GM18870 (cell line): ENCODE data around the gene USP22.
"Not testable (repeated sequence)": the region's sequence is repeated elsewhere in the genome, so short reads cannot be mapped to it uniquely, and the experiment has no call there.

Source experiments
- ATAC-seq: cut with Tn5 transposase; IDR thresholded peaks from one replicate; pipeline ENCODE4 v1.9.1; 2021; ENCODE audit warnings: moderate library complexity; ENCODE audit not compliant: unreplicated experiment

USP22 gene

GRCh38 chr17:21042458-21043295 lies at the start of gene USP22:
TSS of gene USP22 (minus strand) at chr17:21043011. CDS start at chr17:21042835, 176 bp downstream.
- peak; percentile 30 for ATAC-seq

- ATAC-seq, result no peak
Measured at GRCh38 chr17:21090902-21091618, 48.2 kb upstream of the USP22 start.

DNA sequence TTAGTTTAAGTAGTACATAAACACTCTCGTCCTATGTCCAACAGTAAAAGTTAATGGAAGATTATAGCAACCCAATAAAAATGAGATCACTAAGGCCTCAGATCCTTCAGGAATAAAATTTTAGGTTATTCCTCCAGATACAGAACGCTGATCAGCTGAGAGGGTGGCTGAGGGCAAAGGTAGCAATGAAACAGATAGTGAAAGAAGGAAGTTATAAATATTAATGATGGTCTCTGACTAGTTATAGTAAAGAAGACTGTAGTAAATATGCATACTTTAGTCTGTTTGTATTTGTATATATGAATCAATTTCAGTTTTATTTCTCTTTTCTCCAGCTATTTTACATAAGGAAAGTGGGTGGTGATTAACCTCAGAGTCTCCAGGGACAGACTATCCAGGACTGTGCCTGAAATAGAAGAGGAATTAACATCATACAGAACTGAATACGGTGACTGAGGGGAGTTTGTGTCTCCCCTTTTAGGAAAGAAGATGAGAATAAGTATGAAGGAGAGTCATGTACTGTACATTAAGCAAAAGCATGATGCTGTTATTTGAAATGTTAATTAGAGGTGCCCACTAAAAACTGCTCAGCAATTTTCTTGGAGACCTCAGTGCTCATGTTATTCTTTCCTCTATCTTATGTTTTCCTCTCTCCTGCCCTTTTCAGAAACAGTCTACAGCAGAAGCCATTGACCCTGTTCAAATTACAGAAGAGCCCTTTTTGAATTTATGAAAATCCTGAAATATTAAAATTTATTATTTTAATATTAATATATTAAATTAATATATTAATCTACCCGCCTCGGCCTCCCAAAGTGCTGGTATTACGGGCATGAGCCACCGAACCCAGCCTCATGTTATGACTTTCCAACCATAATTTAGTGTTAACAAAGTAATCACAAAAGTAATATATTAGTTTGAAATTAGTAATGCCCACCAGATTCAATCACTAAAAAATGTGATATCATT lies 47.4 kb upstream of the USP22 start:
- ATAC-seq, result peak; percentile 74

GRCh38 chr17:21089145-21089544 lies 46.3 kb upstream of the USP22 start:
- no peak for ATAC-seq

DNA sequence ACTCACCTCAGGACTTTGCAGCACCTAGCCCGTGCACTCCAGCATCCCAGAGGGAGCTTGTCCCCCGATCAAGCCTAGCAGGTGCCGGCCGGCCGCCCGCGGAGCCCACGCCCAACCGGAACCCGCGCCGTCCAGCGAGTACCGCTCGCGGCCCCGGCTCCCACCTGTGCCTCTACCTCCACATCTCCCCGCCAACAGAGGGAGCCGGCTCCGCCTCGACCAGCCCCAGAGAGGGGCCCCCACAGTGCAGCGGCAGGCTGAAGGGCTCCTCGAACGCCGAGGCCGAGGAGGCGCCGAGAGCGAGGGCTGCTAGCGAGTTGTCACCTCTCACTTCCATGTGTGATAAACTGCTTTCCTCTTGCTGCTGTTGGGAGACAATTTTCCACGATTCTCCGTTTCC lies 42.9 kb upstream of the USP22 start:
- no peak for ATAC-seq

GRCh38 chr17:21085280-21085679 lies 42.5 kb upstream of the USP22 start:
- not testable (repeated sequence) for ATAC-seq

DNA sequence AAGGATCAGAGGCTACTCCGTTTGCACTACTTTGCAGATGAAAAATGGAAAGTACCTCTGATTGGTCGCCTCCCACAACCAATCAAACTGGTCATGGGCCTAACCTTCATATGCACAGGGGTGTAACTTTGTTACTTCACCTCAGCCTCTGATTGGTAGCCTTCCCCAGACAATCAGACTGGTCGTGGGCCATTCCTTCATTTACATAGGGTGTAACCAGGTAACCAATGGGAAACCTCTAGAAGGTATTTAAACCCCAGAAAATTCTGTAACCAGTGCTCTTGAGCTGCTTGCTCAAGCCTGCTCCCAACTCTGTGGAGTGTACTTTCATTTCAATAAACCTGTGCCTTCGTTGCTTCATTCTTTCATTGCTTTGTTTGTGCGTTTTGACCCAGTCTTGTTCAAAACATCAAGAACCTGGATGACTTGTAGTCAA lies 39.2 kb upstream of the USP22 start:
- no peak for ATAC-seq

DNA sequence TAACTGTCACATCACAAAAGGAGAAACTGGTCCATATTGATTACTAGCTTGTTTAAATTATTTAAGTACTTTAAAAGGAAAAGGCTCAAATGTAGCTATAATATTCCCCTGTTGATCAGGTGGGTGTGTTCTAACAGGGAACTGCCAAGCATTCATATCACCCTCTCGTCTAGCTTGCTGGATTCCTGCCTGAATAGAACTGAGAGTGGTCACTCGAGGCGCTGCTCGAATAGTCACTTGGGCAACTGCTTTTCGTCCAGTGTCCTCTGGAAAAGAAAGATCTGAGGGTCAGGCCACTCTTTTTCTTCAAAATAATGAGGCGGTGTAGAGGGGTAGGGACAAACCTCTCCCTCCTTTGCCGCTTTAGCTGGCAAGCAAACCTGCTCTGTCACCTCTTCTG lies 36.4 kb upstream of the USP22 start:
- ATAC-seq, result no peak

- ATAC-seq, result no peak
Measured at GRCh38 chr17:21078016-21078780, 35.4 kb upstream of the USP22 start.

- ATAC-seq, result no peak
Measured at GRCh38 chr17:21077281-21077680, 34.5 kb upstream of the USP22 start.

GRCh38 chr17:21076242-21076641 lies 33.4 kb upstream of the USP22 start:
- ATAC-seq, result no peak

DNA sequence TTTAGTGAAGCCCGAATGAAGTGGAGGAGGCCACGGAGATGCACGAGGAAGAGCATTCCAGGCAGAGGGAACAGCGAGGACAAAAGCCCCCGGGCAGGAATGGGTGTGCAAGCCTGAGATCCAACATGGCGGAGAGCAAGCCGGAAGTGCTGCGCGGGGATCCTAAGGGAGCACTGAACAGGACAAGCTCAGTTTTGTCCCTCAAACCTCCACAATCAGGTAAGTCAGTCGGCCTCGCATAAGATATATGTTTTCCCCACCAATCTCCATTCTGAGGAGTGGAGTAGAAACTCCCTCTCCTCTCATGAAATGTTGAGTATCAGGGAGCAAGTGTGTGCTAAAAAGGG lies 32.9 kb upstream of the USP22 start:
- no peak for ATAC-seq

GRCh38 chr17:21072745-21073197 lies 30.0 kb upstream of the USP22 start:
- ATAC-seq, result no peak

GRCh38 chr17:21066394-21066793 lies 23.6 kb upstream of the USP22 start:
- ATAC-seq, result no peak

- ATAC-seq, result no peak
Measured at GRCh38 chr17:21061971-21062526, 19.2 kb upstream of the USP22 start.

GRCh38 chr17:21061158-21061835 lies 18.5 kb upstream of the USP22 start:
- no peak for ATAC-seq

- no peak for ATAC-seq
Measured at GRCh38 chr17:21059761-21060160, 16.9 kb upstream of the USP22 start.

- ATAC-seq, result no peak
Measured at GRCh38 chr17:21058098-21058893, 15.5 kb upstream of the USP22 start.

GRCh38 chr17:21053056-21053455 lies 10.2 kb upstream of the USP22 start:
- peak; percentile 88 for ATAC-seq
